Measurements from ENCODE around the gene RPS23. TPM values are rescaled to one million over a fixed set of nuclear protein-coding genes. Genes with fewer than 3 reads are reported as not detected.

Gene RPS23
- polyA plus RNA-seq, 1 experiment, result 2,222 TPM

GRCh38 chr5:82298668-82299067 is 20.5 kb upstream of the RPS23 start:
- H3K4me3 ChIP-seq (ENCODE audit: low read depth, low read length), result no peak overlapping the region
- no peak for TF ChIP-seq CTCF (IDR thresholded peaks at IDR 0.05; ENCODE audit: insufficient read depth, low read depth, low read length)
- DNase-seq (ENCODE audit: low read depth), result no peak
- H3K27me3 ChIP-seq (ENCODE audit: control insufficient read depth, insufficient read depth, low read length), result no peaks in the 10 kb centered on the region
- ChIA-PET POLR2A (no interaction called here), CTCF (interaction anchor here (0.6 to 1.1 kb wide), 2 partner anchors 53 to 1373 kb away, joined by 3 read pairs; no protein-coding TSS in a partner anchor)
- no peaks in the 10 kb centered on the region for H3K36me3 ChIP-seq (ENCODE audit: control insufficient read depth, insufficient read depth, low read length)

DNA sequence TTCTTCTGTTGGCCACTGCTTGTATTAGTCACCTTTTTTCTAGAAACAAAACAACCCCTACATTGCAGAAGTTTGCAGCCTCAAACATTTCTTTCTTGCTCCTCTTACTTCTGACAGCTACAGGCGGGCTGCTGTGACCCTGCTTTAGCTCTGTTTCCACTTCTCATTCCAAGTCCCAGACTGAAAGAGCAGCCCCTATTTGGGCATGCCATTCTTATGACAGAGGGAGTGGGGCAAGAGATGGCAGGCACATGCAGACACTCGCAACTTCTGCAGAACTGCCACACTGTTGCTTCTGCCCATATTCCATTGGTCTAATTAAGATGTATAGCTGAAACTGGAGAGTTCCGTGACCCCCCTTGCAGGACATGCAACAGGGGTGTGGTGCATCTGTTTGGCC is 19.6 kb upstream of the RPS23 start:
- no peak for TF ChIP-seq CTCF (IDR thresholded peaks at IDR 0.05; ENCODE audit: insufficient read depth, low read depth, low read length)
- ChIA-PET POLR2A (no interaction called here), CTCF (interaction anchor here (1.1 to 1.2 kb wide), 2 partner anchors 51 to 54 kb away, joined by 3 read pairs; no protein-coding TSS in a partner anchor)
- no peak for DNase-seq (ENCODE audit: low read depth)
- no peak overlapping the region for H3K4me3 ChIP-seq (ENCODE audit: low read depth, low read length)
- H3K36me3 ChIP-seq (ENCODE audit: control insufficient read depth, insufficient read depth, low read length), result no peaks in the 10 kb centered on the region
- no peaks in the 10 kb centered on the region for H3K27me3 ChIP-seq (ENCODE audit: control insufficient read depth, insufficient read depth, low read length)

DNA sequence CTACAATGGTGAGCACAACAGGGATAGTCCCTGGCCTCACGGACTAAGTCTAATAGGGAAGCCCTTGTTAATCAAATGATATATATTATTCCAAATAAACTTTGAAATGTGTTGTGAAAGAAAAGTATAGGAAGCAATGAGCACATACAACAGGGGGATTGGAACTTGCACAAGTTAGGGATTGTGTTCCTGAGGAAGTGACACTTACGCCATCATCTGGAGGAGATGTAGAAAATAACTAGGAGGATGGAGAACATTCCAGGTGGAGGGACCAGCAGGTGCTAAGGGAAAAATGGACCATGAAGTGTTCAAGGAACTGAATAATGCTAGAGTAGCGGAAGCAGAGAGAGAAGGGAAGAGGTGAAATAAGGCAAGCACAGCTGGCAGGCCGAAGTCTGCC is 18.8 kb upstream of the RPS23 start:
- Histone ChIP-seq H3K36me3 (ENCODE audit: control insufficient read depth, insufficient read depth, low read length) (no peaks in the 10 kb centered on the region), H3K4me3 (ENCODE audit: low read depth, low read length) (no peak overlapping the region), H3K27me3 (ENCODE audit: control insufficient read depth, insufficient read depth, low read length) (no peaks in the 10 kb centered on the region)
- DNase-seq (ENCODE audit: low read depth), result no peak
- ChIA-PET POLR2A (no interaction called here), CTCF (interaction anchor here (0.9 kb wide), 1 partner anchor 11 kb away, joined by 3 read pairs; no protein-coding TSS in a partner anchor)
- TF ChIP-seq CTCF (IDR thresholded peaks at IDR 0.05; ENCODE audit: insufficient read depth, low read depth, low read length), result no peak

DNA sequence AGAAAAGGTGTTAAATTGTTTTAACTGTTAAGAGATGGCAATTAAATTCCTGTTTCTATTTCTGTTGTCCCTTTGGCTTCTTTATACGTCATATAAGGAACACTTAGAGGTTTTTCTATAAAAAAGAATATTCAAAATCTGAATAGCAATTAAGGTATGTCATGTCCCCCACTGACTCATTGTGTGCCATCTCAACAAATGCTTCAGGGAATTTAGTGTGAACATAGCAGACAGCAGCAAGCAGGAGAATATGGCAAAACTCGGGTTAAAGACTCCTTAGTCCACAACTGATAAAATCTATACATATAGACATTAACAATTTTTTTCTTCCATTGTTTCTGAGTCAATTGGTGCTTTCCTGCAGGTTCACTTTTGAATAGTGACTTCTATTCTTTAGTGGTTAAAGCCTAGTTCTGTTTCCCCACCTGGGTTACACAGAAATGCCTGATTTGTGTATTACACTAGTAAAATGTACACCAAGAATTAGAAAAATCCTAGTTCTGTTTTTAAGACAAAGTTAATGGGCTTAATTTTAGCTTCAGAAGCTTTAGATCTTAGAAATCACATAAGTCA is 17.9 kb upstream of the RPS23 start:
- ChIA-PET CTCF (interaction anchor here (0.9 to 1.4 kb wide), 2 partner anchors 12 to 16 kb away, joined by 3 read pairs; no protein-coding TSS in a partner anchor), POLR2A (no interaction called here)
- no peak for DNase-seq (ENCODE audit: low read depth)
- Histone ChIP-seq H3K27me3 (ENCODE audit: control insufficient read depth, insufficient read depth, low read length) (no peaks in the 10 kb centered on the region), H3K36me3 (ENCODE audit: control insufficient read depth, insufficient read depth, low read length) (no peaks in the 10 kb centered on the region), H3K4me3 (ENCODE audit: low read depth, low read length) (no peak overlapping the region)
- no peak for TF ChIP-seq CTCF (IDR thresholded peaks at IDR 0.05; ENCODE audit: insufficient read depth, low read depth, low read length)

DNA sequence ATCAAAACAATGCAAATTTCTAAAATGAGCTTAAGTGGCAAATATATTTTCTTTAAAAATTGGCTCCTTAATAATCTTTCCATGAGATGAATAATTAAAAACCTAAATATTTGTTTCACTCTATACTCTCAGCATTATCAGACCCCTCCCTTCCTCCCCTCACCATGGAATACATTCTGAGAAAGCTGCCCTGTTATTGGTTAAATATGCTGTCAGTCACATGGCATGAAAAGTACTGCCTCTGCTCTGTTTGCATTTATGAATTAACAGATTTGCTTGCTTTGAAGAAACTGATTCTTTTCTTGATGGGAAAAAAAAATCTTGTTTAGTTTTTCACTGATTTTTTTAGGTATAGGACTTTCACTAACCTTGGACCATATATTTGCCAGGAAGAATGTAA is 17.0 kb upstream of the RPS23 start:
- CTCF ChIA-PET, result interaction anchor here (1.1 to 1.4 kb wide), 2 partner anchors 15 to 16 kb away, joined by 3 read pairs; no protein-coding TSS in a partner anchor
- Histone ChIP-seq H3K36me3 (ENCODE audit: control insufficient read depth, insufficient read depth, low read length) (no peaks in the 10 kb centered on the region), H3K27me3 (ENCODE audit: control insufficient read depth, insufficient read depth, low read length) (no peaks in the 10 kb centered on the region), H3K4me3 (ENCODE audit: low read depth, low read length) (no peak overlapping the region)
- DNase-seq (ENCODE audit: low read depth), result no peak
- POLR2A ChIA-PET, result no interaction called here
- TF ChIP-seq CTCF (IDR thresholded peaks at IDR 0.05; ENCODE audit: insufficient read depth, low read depth, low read length), result no peak

All from BJ (cell line).